Endometrial microvascular endothelial cells (primary cell): ENCODE measurements around the gene CX3CR1. TPM values are rescaled to one million over a fixed set of nuclear protein-coding genes. Genes with fewer than 3 reads are reported as not detected.
"Not testable (repeated sequence)": the region's sequence is repeated elsewhere in the genome, so short reads cannot be mapped to it uniquely, and the experiment has no call there.

Experiments
- in situ Hi-C: cut with HindIII; loops from 2 replicates; pipeline ENCODE4 v1.10.0; 2017; ENCODE audit warnings: low sequenced_read_pairs, low pct_unique_long_range_greater_than_20kb; ENCODE audit errors: inconsistent ontology term
- total RNA-seq: library from RNA; depleted of rRNA; stranded (reverse); fragments of >200 nt; gene quantifications from one replicate; pipeline ENCODE4 v1.2.3, GENCODE V29; 2015; ENCODE audit errors: inconsistent ontology term

The CX3CR1 gene
- total RNA-seq, 1 donor from 2014 or later = not detected

- in situ Hi-C loops = no loop called here
These were observed 30.3 kb downstream of the CX3CR1 start for GRCh38 chr3:39249453-39250115.

GRCh38 chr3:39241561-39241960 lies 38.3 kb downstream of the CX3CR1 start:
- in situ Hi-C loops = no loop called here

- in situ Hi-C loops = no loop called here
These were observed 42.8 kb downstream of the CX3CR1 start for GRCh38 chr3:39237027-39237426.

- in situ Hi-C loops = no loop called here
These were observed 45.2 kb downstream of the CX3CR1 start for GRCh38 chr3:39234651-39235050.

DNA sequence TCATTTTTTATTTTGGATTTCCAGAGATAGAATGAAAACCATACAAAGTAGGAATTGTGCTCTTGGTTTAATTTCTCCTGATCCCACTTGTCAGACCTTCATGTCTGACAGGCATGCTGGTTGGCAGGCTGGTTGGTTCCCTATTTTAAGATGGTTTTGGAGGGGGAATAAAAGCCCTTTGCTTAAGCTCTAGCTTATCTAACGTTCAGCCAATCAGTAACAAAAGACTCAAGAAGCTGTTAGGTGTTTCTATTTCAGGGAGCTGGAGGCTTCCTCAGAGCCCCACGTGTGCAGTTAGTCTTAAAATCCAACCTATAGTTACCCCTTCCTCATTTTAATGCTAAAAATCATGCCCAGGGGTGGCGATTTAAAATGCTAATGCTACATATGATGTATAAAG lies 47.0 kb downstream of the CX3CR1 start:
- in situ Hi-C loops = no loop called here

DNA sequence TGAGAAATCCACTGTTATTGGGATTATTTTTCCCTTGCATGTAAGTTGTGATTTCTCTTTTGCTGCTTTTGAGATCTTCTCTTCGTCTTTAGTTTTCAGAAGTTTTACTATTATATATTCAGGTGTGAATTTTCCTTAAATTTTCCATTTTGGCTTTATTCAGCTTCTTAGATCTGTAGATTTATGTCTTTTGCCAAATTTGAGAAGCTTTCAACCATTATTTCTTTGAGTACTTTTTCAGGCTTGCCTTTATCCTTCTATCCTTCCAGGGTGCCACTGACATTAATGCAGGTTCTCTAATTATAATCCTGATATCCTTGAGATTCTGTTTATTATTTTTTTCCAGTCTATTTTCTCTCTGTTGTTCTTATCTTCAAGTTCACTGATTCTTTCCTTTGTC lies 49.4 kb downstream of the CX3CR1 start:
- in situ Hi-C loops = no loop called here

DNA sequence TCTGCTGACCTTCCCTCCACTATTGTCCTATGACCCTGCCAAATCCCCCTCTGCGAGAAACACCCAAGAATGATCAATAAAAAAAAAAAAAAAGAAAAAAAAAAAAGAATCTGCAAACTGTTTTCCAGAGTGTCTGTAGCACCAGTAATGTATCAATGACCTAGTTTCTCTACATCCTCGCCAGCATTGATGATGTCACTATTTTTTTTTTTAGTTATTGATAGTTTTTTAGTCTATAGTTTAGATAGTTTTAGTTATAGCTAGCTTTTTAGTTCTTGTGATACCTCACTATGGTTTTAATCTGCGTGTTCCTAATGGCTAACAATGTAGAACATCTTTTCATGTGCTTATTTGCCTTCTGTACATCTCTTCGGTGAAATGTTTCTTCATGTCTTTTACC lies 51.3 kb downstream of the CX3CR1 start:
- in situ Hi-C loops = no loop called here

DNA sequence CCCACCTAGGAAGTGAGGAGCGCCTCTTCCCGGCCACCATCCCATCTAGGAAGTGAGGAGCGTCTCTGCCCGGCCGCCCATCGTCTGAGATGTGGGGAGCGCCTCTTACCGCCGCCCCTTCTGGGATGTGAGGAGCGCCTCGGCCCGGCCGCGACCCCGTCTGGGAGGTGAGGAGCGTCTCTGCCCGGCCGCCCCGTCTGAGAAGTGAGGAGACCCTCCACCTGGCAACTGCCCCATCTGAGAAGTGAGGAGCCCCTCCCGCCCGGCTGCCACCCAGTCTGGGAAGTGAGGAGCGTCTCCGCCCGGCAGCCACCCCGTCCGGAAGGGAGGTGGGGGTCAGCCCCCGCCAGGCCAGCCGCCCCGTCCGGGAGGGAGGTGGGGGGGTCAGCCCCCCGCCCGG lies 52.2 kb downstream of the CX3CR1 start:
- in situ Hi-C loops = not testable (repeated sequence)

DNA sequence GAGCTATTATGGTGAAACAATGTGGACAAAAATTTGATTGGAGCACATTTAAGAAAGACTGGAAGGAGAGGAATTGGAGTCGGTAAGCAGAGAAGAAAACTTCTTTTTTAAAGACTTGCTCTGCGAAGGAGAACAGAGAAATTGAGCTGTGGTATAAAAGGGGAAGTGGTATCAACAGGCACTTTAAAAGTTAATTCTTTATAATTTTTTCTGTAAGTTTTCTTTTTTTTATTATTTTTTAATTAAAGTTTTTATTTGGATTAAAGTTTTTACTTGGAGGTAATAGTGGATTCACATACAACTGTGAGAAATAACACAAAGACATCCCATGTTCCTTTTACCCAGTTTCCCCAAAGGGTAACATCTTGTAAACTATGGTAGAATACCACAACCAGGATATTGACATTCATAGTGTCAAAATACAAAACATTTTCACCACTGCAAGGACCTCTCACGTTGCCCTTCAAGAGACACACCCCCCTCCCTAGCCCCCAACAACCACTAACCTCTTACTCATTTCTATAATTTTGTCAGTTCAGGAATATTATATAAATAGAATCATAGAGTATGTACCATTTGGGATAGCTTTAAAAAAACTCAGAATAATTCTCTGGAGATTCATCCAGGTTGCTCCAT lies 53.6 kb downstream of the CX3CR1 start:
- in situ Hi-C loops = no loop called here

GRCh38 chr3:39224288-39224687 lies 55.5 kb downstream of the CX3CR1 start:
- in situ Hi-C loops = no loop called here

DNA sequence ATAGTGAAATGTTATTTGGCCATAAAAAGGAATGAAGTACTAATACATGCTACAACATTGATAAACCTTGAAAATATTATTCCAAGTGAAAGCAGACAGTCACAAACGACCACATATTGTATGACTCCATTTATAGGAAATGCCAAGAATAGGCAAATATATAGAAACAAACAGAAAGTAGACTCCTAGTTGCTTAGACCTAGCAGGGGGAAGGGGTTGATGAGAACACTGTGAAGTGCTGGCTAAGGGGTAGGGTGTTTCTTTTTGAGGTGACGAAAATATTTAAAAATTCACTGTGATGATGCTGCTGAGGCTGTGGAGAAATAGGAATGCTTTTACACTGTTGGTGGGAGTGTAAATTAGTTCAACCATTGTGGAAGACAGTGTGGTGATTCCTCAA lies 56.9 kb downstream of the CX3CR1 start:
- in situ Hi-C loops = no loop called here

GRCh38 chr3:39222462-39222861 lies 57.4 kb downstream of the CX3CR1 start:
- in situ Hi-C loops = no loop called here

- in situ Hi-C loops = no loop called here
These were observed 58.7 kb downstream of the CX3CR1 start for GRCh38 chr3:39221141-39221530.

DNA sequence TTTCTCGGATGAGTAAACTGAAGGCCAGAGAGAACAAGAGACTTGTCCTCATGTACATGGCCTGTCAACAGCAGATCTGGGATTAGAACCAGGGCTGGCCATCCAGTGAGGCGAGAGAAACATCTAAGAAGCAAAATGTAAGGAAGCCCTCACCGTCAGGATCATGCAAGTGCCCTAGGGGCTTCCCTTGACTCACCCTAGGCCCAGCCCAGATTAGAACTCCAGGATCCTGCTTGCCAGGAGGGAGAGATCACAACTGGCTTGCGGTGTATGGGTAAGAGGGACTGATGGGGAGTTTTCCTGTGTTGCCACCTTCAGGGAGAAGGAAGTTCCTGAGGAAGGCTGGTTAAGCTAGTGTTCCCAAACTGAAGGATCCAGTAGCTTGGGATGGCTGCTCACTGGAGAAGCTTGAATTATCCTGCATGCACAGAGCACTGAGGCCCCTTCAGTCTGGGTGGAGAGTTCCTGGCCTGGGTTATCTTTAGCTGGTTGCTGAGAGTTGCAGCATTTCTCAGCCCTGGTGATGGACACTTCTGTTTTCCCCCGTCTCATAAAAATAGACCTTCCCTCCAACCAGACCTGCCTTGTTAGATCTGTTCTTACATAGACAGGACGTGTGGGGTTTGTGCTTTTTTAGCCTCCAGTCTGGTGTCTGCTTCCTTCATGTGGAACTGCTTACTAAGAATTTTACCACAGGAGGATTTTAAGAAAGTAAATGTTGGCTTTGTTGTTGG lies 59.3 kb downstream of the CX3CR1 start:
- in situ Hi-C loops = no loop called here

GRCh38 chr3:39219702-39220101 lies 60.1 kb downstream of the CX3CR1 start:
- in situ Hi-C loops = no loop called here

GRCh38 chr3:39216176-39216790 lies 63.6 kb downstream of the CX3CR1 start:
- in situ Hi-C loops = no loop called here

DNA sequence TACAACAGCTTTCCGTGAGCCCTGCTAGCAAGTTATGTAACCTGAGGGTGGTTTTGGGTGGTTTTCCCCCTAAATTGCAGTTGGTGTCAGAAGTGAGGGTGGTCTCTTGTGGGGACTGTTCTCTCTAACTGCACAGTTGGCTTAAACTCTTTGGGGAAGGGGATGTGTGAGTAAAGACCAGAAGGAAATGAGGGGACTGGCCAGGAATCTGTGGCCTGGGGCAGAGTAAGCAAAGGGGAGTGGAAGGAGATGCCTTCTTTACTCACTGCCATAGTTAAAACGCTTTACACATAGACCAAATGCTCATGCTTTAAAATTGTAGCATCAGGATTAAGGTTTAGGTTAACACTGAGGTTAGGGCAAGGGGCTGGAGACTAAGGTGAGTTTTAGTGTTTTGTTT lies 66.2 kb downstream of the CX3CR1 start:
- in situ Hi-C loops = no loop called here
